Duodenal mucosa (tissue), 2 donors: ENCODE data around the gene IKZF1.

Experiments used
- H3K27ac ChIP-seq: one replicate; pipeline ENCODE4 v1.7.0; 2013; ENCODE audit warnings: low read depth, low read length
- H3K27me3 ChIP-seq, 2 donors: one replicate each; pipeline ENCODE4 v1.7.0; 2013; ENCODE audit warnings: low read length in 2 of 2, control low read depth in 1 of 2; ENCODE audit not compliant: insufficient read depth in 2 of 2, control insufficient read depth in 1 of 2
- H3K36me3 ChIP-seq, 2 donors: one replicate each; pipeline ENCODE4 v1.7.0; 2013; ENCODE audit warnings: low read length in 2 of 2, control low read depth in 1 of 2; ENCODE audit not compliant: insufficient read depth in 2 of 2, control insufficient read depth in 1 of 2
- H3K4me1 ChIP-seq, 2 donors: one replicate each; pipeline ENCODE4 v1.7.0; 2013; ENCODE audit warnings: low read length in 2 of 2, control low read depth in 1 of 2; ENCODE audit not compliant: insufficient read depth in 2 of 2, control insufficient read depth in 1 of 2
- H3K4me3 ChIP-seq, 2 donors: one replicate each; pipeline ENCODE4 v1.7.0; 2013; ENCODE audit warnings: low read length in 2 of 2, low read depth in 1 of 2
- H3K9ac ChIP-seq, 2 donors: one replicate each; pipeline ENCODE4 v1.7.0; 2013; ENCODE audit warnings: low read length in 2 of 2, low read depth in 1 of 2
- H3K9me3 ChIP-seq, 2 donors: one replicate each; pipeline ENCODE4 v1.7.0; 2013; ENCODE audit warnings: low read length in 2 of 2, control low read depth in 1 of 2; ENCODE audit not compliant: control insufficient read depth in 1 of 2

IKZF1 gene

DNA sequence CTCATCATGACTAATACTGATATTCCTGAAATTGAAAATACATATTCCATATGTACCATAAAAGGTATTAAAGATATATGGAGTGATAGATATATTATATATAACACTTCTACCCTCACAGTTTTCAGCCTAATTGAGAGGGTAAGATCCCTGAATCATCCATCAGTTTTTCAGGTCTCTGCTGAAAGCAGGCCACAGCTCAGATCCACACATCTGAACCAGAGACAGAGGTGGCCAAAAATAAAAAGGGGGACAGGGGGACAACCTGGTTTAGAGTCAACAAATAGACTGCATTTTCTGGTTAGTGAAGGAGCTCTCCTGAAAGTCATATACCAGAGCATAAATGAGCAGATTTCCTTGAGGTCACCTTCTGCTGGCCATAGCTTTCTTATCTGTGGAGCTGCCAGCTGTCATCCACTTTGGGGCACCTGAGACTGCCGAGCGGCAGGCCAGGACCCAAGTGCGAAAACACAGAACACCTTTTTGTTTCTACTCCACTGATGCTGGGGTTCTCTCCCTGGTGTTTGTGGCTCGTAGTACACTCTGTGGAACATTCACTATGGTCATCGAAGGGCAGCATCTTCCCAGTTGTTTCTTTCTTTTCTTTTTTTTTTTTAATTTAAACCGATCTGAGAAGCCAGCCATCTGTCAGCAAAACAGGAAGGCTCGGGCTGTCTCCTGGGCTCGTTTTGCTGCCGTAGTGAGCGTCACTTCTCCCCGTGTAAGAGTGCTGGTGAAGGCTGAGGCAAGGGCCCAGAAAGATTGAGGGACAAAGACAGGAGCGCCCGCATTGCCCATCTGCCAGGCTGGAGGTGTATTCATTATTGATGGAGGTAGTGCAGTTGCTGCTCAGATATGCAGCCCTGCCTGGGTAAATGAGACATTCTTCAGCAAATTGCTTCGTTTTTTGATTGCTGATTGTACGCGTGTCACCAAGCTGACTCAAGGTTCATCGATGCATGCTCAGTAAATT is 13.5 kb downstream of the IKZF1 start:
- Histone ChIP-seq H3K9ac (peak overlapping the region in 1 of 2 donors; percentile 46), H3K4me3 (peak overlapping the region in 1 of 2 donors; percentile 8), H3K27me3 (no peaks in the 10 kb centered on the region), H3K4me1 (peaks cover 9 to 21% of the 10 kb centered on the region in 2 donors), H3K36me3 (no peaks in the 10 kb centered on the region), H3K27ac (peak overlapping the region; percentile 30), H3K9me3 (no peaks in the 10 kb centered on the region)

DNA sequence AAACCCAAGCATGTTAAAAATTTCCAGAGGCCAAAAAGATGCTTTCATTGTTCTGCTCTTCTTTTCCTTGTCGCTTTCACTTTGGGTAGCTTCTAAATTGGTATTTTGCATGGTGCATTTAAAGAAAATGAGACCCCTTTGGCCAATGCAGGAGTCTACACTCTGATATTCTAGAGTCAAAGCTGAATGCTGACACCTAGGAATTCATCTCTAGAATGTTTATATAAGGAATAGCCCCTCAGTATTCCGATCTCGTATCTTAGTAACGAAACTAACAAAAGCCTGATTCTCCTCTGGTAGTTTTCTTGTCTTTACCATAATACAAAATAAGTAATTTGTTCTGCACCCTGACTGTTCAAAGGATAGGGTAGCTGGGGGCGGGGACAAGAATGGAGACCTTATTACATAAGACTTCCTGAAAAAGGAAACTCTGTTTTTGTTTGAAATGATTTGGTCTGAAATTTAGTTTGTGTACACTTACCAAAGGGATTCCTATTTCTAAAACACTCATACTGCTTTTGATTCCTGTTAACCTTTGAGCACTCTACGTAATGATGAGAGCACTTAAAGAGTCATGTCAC is 17.1 kb downstream of the IKZF1 start:
- Histone ChIP-seq H3K4me3 (no peak overlapping the region), H3K9ac (no peak overlapping the region), H3K36me3 (no peaks in the 10 kb centered on the region), H3K9me3 (no peaks in the 10 kb centered on the region), H3K27ac (no peak overlapping the region), H3K27me3 (peaks cover 0 to 4% of the 10 kb centered on the region in 2 donors), H3K4me1 (peaks cover under 1 to 1% of the 10 kb centered on the region in 2 donors)

DNA sequence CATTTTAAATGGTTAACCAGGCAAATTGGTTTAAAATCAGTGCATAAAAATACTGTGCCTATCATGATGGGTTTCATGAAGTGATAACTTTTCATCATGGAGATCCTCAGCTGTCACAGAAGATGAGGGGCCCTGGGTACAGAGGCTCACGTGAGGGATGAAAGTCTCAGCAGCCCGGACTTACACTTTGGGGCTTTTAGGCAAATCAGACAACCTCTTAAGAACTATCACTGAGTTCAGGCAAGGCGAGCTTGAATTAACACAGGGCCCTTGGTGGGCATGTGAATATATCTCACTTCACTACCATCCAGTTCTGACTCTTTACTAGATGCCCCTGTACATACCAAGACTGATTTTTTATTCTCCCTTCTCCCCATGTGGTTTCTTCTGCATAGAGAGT is 19.6 kb downstream of the IKZF1 start:
- no peak overlapping the region for H3K9ac ChIP-seq
- H3K9me3 ChIP-seq: no peaks in the 10 kb centered on the region
- peaks cover 0 to 4% of the 10 kb centered on the region in 2 donors for H3K27me3 ChIP-seq
- H3K36me3 ChIP-seq: peaks cover 0 to 8% of the 10 kb centered on the region in 2 donors
- no peak overlapping the region for H3K27ac ChIP-seq
- no peak overlapping the region for H3K4me3 ChIP-seq
- no peaks in the 10 kb centered on the region for H3K4me1 ChIP-seq

DNA sequence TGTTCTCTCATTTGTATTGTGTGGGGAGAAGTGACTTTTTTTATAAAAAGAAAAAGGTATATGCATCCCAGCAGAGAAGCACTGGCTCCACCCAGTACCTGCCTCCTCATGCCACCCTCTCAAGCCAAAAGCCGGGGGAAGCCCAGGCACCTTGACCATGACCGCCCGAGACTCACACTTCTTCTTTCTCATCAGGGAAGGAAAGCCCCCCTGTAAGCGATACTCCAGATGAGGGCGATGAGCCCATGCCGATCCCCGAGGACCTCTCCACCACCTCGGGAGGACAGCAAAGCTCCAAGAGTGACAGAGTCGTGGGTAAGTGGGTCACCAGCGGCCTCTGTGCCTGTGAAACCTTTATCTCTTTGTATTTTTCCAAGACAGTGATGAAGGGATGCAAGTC is 22.9 kb downstream of the IKZF1 start:
- Histone ChIP-seq H3K27me3 (peaks cover 0 to 4% of the 10 kb centered on the region in 2 donors), H3K36me3 (peaks cover 0 to 8% of the 10 kb centered on the region in 2 donors), H3K4me1 (peaks cover 10 to 21% of the 10 kb centered on the region in 2 donors), H3K27ac (no peak overlapping the region), H3K9me3 (no peaks in the 10 kb centered on the region), H3K4me3 (no peak overlapping the region), H3K9ac (no peak overlapping the region)

DNA sequence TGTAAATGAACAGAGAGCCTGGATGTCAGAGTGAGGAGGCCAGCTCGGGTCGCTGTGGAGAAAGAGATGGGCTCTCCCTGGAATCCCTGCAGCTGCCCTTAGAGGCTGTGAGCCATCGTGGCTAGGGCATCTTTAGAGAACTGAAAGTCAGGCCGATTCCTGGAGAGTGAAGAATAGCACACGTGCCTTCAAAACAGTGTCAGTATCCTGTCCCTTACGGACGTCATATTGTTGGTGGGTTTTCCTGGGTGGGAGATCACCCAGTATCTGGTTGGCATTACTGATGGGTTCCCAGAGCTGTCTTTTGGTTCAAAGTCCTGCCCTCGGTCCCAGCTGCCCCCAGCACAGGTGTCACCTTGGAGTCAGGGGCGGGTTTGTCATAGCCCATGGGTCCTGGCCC is 25.3 kb downstream of the IKZF1 start:
- H3K27ac ChIP-seq: no peak overlapping the region

DNA sequence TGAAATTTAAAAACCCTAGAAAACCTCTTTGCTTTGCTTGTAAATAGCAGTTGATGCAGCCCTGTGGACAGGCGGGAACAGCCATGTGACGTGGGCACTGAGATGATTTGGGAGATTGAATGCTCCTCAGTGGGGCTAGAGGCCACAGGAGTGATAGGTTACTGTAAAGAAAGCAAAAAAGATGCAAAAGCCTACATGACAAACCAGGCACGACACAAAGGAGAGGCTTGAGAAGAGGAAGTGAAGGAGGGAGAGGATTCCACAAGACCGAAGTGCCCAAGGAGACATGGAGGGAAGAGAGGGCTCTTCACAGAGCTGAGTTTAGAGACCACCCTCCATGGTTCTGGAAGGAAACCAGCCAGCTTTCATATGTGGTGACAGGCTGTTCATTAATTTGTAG is 25.7 kb downstream of the IKZF1 start:
- H3K4me3 ChIP-seq: no peak overlapping the region
- no peak overlapping the region for H3K27ac ChIP-seq
- no peaks in the 10 kb centered on the region for H3K9me3 ChIP-seq
- H3K36me3 ChIP-seq: peaks cover 0 to 8% of the 10 kb centered on the region in 2 donors
- peaks cover 25 to 26% of the 10 kb centered on the region in 2 donors for H3K4me1 ChIP-seq
- H3K9ac ChIP-seq: no peak overlapping the region
- H3K27me3 ChIP-seq: no peaks in the 10 kb centered on the region

More for the DNA sequence above, 25.3 kb downstream of the IKZF1 start:
- peaks cover 20 to 26% of the 10 kb centered on the region in 2 donors for H3K4me1 ChIP-seq
- H3K9me3 ChIP-seq: no peaks in the 10 kb centered on the region
- no peak overlapping the region for H3K9ac ChIP-seq
- no peak overlapping the region for H3K4me3 ChIP-seq
- peaks cover 0 to 8% of the 10 kb centered on the region in 2 donors for H3K36me3 ChIP-seq
- H3K27me3 ChIP-seq: no peaks in the 10 kb centered on the region

DNA sequence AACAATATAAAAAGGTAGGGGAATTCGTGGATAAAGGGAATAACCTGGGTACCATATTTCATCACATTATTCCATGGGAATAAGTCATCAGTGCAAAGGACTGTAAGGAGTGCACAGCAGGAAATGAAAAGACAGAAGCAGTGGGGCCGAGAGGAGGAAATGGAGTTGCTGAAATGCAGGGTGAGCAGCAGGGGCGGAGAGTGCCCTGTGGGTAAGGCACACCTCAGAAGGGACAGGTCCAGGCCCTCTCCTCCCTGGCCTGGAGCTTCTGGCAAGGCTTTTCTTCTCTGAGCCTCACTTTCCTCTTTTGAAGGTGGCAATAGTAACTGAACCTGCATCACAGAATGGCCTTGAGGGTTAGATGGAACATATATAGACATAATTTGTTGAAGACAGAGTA is 26.2 kb downstream of the IKZF1 start:
- no peak overlapping the region for H3K27ac ChIP-seq
- H3K9me3 ChIP-seq: no peaks in the 10 kb centered on the region
- peaks cover 0 to 8% of the 10 kb centered on the region in 2 donors for H3K36me3 ChIP-seq
- peaks cover 29 to 30% of the 10 kb centered on the region in 2 donors for H3K4me1 ChIP-seq
- no peak overlapping the region for H3K4me3 ChIP-seq
- H3K27me3 ChIP-seq: no peaks in the 10 kb centered on the region
- H3K9ac ChIP-seq: no peak overlapping the region

DNA sequence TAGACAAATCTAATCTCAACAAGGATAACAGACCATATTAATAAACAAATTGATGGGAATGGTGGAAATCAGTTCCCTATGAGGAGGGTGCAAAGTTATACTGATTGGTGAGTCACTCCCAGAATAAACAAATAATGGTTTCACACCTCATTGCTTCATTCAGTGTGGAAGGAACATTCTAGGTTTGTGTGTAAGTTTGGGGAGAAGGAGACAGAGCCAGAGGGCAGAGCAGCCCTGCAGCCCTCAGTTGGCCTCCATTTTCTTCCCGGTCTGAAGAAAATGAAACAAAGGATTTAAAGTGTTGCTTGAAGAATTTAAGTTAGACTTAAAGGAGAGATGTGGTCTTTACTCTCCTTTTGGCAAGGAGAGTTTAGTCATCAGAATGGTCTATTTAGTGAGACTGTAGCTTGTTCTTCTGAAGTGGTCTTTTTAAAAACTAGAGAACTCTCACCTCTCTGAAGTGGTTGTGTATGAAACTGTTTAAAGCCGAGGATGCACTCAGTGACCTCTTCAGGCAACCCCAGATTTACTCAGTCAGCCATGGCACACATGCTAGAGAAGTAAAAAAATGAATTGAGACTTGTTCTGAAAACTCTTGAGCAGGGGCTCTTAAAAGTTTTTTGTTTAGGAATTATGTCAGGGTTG is 27.2 kb downstream of the IKZF1 start:
- Histone ChIP-seq H3K27ac (no peak overlapping the region), H3K9me3 (no peaks in the 10 kb centered on the region), H3K27me3 (no peaks in the 10 kb centered on the region), H3K9ac (no peak overlapping the region), H3K36me3 (peaks cover 0 to 8% of the 10 kb centered on the region in 2 donors), H3K4me3 (no peak overlapping the region), H3K4me1 (peaks cover 32 to 37% of the 10 kb centered on the region in 2 donors)

DNA sequence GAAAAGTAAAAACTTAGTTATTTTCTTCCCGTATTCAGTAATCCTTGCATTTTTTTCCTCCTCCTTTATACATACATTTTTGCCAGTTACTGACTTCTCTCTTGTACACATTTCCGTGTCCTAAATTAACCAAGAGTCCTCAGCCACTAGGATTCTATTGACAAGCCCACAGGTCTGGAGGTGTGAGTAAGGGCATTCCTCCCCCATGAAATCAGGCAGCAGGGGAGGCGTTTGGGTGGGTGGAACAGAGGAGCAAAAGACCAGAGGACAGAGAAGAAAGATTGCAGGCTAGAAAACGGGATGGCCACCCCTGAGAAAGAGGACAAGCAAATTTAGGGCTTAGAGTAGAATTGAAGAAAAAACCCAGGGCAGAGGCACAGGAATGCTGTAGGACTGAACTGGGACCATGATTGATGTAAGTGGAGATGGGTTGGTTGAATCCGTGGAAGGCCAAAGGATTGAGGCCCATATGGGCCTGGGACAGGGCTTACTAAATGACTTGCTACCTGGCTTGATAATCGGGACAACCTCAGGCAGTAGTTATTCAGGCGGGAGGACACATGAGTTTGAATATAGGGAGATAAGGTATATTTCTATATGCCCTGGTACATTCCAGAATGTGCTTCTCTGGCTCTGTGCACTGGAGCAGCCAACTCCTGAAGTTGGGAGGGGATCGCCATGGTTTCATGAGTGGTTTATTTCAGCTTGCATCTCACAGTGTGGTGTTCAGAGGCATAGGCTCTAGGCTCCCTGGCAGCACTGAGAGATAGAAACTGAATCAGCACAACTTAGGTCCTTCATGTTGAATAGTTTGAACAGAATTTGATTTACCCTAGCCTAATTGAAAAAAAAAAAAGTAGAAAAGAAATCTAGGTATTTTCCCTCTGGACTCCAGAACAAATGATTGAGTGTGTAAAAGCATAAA is 28.0 kb downstream of the IKZF1 start:
- Histone ChIP-seq H3K4me1 (peaks cover 35 to 45% of the 10 kb centered on the region in 2 donors), H3K9ac (no peak overlapping the region), H3K36me3 (peaks cover 0 to 6% of the 10 kb centered on the region in 2 donors), H3K9me3 (no peaks in the 10 kb centered on the region), H3K27ac (no peak overlapping the region), H3K27me3 (no peaks in the 10 kb centered on the region), H3K4me3 (no peak overlapping the region)
